Spleen (tissue), 7 donors: Measurements from ENCODE around the gene CIT.

Source experiments
- CTCF ChIP-seq, 11 experiments: fragments of 200-600 bp in 7 of 11; fragments of 450-650 bp in 4 of 11; sonication (generic) in 4 of 11; IDR thresholded peaks in 8 of 11; conservative IDR thresholded peaks in 3 of 11; 1 replicate in 7 of 11; 2 replicates in 4 of 11; pipeline versions ENCODE4 v1.4.0 to v1.8.0; 2016 to 2021; ENCODE audit warnings: antibody characterized with exemption in 11 of 11, inconsistent platforms in 4 of 11, mild to moderate bottlenecking in 1 of 11
- POLR2AphosphoS5 ChIP-seq, 3 donors: sonication (generic); formaldehyde crosslinking; IDR thresholded peaks; one replicate each; pipeline ENCODE4 v1.5.1; 2017; ENCODE audit warnings: antibody characterized with exemption in 3 of 3
- donor health status: DM: no; HTN: no; CAD: no; lungs with moderate emphysema.
- donor health status: DM: no; HTN: no; CAD: no.
- donor health status: DM: no; HTN: no; CAD: no.

- no peak for TF ChIP-seq CTCF (IDR thresholded peaks at IDR 0.05 in 8 of 11, conservative IDR thresholded peaks at IDR 0.05 in 3 of 11)
- TF ChIP-seq POLR2AphosphoS5 (IDR thresholded peaks at IDR 0.05) = no peak
These were observed 192.3 kb downstream of the CIT start for GRCh38 chr12:119684711-119685369.
